ENCODE measurements around the gene COL12A1.

DNA sequence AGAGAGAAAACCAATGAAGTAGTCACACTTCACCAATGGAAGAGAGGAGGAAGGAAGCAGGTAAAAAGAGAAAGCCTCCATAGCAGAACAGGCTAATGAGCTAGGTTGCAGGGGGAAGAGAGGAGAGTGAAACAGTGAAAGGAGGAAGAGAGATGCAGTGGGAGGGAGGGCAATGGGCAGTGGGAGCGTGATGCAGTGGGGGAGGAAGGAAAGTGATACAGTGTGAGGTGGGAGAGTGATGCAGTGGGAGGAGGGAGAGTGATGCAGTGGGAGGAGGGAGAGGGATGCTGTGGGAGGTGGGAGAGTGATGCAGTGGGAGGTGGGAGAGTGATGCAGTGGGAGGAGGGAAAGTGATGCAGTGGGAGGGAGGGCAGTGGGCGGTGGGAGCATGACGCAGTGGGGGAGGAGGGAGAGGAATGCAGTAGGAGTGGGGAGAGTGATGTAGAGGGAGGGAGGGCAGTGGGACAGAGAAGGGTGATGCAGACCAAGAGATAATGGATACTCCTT lies 29.7 kb downstream of the COL12A1 start:
- no peak for TF ChIP-seq ETS1 (CRISPR knock-in tag; IDR thresholded peaks at IDR 0.05)
- TF ChIP-seq SALL2 (CRISPR knock-in tag; IDR thresholded peaks at IDR 0.05) = no peak
- TF ChIP-seq, protein P1, sequence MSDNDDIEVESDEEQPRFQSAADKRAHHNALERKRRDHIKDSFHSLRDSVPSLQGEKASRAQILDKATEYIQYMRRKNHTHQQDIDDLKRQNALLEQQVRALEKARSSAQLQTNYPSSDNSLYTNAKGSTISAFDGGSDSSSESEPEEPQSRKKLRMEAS (IDR thresholded peaks at IDR 0.05) = no peak
- TF ChIP-seq RBM39 (IDR thresholded peaks at IDR 0.05; ENCODE audit: low read depth, low read length, poor library complexity, severe bottlenecking) = no peak
- TF ChIP-seq, protein P2, sequence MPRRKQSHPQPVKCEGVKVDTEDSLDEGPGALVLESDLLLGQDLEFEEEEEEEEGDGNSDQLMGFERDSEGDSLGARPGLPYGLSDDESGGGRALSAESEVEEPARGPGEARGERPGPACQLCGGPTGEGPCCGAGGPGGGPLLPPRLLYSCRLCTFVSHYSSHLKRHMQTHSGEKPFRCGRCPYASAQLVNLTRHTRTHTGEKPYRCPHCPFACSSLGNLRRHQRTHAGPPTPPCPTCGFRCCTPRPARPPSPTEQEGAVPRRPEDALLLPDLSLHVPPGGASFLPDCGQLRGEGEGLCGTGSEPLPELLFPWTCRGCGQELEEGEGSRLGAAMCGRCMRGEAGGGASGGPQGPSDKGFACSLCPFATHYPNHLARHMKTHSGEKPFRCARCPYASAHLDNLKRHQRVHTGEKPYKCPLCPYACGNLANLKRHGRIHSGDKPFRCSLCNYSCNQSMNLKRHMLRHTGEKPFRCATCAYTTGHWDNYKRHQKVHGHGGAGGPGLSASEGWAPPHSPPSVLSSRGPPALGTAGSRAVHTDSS (CRISPR knock-in tag; conservative IDR thresholded peaks at IDR 0.05) = no peak
- TF ChIP-seq FOXM1 (CRISPR knock-in tag; IDR thresholded peaks at IDR 0.05) = no peak
- no peak for TF ChIP-seq NRL (CRISPR knock-in tag; IDR thresholded peaks at IDR 0.05; ENCODE audit: borderline replicate concordance)
- TF ChIP-seq ZNF713 (CRISPR knock-in tag; IDR thresholded peaks at IDR 0.05) = no peak
- no peak for TF ChIP-seq USF2 (IDR thresholded peaks at IDR 0.05; ENCODE audit: low read depth, low read length)
- no peak for TF ChIP-seq USF2 (CRISPR knock-in tag; IDR thresholded peaks at IDR 0.05; ENCODE audit: borderline replicate concordance)
- TF ChIP-seq, protein P3, sequence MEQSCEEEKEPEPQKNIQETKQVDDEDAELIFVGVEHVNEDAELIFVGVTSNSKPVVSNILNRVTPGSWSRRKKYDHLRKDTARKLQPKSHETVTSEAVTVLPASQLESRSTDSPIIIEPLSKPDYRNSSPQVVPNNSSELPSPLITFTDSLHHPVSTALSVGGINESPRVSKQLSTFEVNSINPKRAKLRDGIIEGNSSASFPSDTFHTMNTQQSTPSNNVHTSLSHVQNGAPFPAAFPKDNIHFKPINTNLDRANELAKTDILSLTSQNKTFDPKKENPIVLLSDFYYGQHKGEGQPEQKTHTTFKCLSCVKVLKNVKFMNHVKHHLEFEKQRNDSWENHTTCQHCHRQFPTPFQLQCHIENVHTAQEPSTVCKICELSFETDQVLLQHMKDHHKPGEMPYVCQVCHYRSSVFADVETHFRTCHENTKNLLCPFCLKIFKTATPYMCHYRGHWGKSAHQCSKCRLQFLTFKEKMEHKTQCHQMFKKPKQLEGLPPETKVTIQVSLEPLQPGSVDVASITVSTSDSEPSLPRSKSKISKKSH (CRISPR knock-in tag; IDR thresholded peaks at IDR 0.05; ENCODE audit: borderline replicate concordance) = no peak
- TF ChIP-seq ZNF281 (CRISPR knock-in tag; IDR thresholded peaks at IDR 0.05; ENCODE audit: borderline replicate concordance) = no peak
- no peak for TF ChIP-seq RAD21 (CRISPR knock-in tag; IDR thresholded peaks at IDR 0.05)
- TF ChIP-seq SOX6 (IDR thresholded peaks at IDR 0.05) = no peak
- no peak for TF ChIP-seq SOX6 (CRISPR knock-in tag; IDR thresholded peaks at IDR 0.05)
